BLaER1 (cell line): ENCODE results near the gene PYGO2.

Experiments used
- H3K27ac ChIP-seq: shearing (Covaris generic); formaldehyde crosslinking; 2 replicates; pipeline ENCODE4 v1.8.1; 2022
- H3K27me3 ChIP-seq: shearing (Covaris generic); formaldehyde crosslinking; 2 replicates; pipeline ENCODE4 v1.8.1; 2022
- H3K36me3 ChIP-seq: shearing (Covaris generic); formaldehyde crosslinking; 2 replicates; pipeline ENCODE4 v1.8.1; 2022
- H3K4me1 ChIP-seq: shearing (Covaris generic); formaldehyde crosslinking; 2 replicates; pipeline ENCODE4 v1.8.1; 2022
- H3K4me2 ChIP-seq: shearing (Covaris generic); formaldehyde crosslinking; 2 replicates; pipeline ENCODE4 v1.8.1; 2022
- H3K4me3 ChIP-seq: shearing (Covaris generic); formaldehyde crosslinking; 2 replicates; pipeline ENCODE4 v1.8.1; 2022
- H3K9ac ChIP-seq: shearing (Covaris generic); formaldehyde crosslinking; 2 replicates; pipeline ENCODE4 v1.8.1; 2022
- H3K9me3 ChIP-seq: shearing (Covaris generic); formaldehyde crosslinking; 2 replicates; pipeline ENCODE4 v1.8.1; 2022
- H4K20me1 ChIP-seq: shearing (Covaris generic); formaldehyde crosslinking; 2 replicates; pipeline ENCODE4 v1.8.1; 2022
- Cebpa-rat ChIP-seq: shearing (Covaris generic); IDR thresholded peaks from 2 replicates; pipeline ENCODE4 v1.8.1; 2022

The PYGO2 gene

GRCh38 chr1:154961207-154962155, at the start of gene PYGO2:
TSS of gene PYGO2 (minus strand) at chr1:154961782. CDS start at chr1:154961576, 206 bp downstream.
- Histone ChIP-seq H3K27ac (peak within 1 kb of the TSS; percentile 98), H3K4me3 (peak within 1 kb of the TSS; percentile 86), H3K4me2 (peak within 1 kb of the TSS; percentile 92), H3K27me3 (no peaks in the 10 kb centered on the region), H3K4me1 (peaks cover 65% of the 10 kb centered on the region), H3K36me3 (peaks cover 62% of the 10 kb centered on the region), H3K9ac (peak within 1 kb of the TSS; percentile 97), H3K9me3 (no peaks in the 10 kb centered on the region), H4K20me1 (peaks cover 9% of the 10 kb centered on the region; the same call in 1 of the 2 replicates)
- no peak for TF ChIP-seq Cebpa-rat

- peak overlapping the region; percentile 78 for H3K27ac ChIP-seq
- peak overlapping the region; percentile 65 for H3K9ac ChIP-seq
- peak overlapping the region; percentile 25; the same call in 1 of the 2 replicates for H3K4me3 ChIP-seq
- peaks cover 53% of the 10 kb centered on the region; the same call in 1 of the 2 replicates for H4K20me1 ChIP-seq
- H3K27me3 ChIP-seq, result no peaks in the 10 kb centered on the region
- peaks cover 99% of the 10 kb centered on the region for H3K4me1 ChIP-seq
- no peaks in the 10 kb centered on the region for H3K9me3 ChIP-seq
- peak overlapping the region; percentile 100 for H3K4me2 ChIP-seq
- no peak for TF ChIP-seq Cebpa-rat
- H3K36me3 ChIP-seq, result peaks cover 28% of the 10 kb centered on the region
Observed at GRCh38 chr1:155011004-155011416, 49.4 kb upstream of the PYGO2 start.

- H3K4me2 ChIP-seq, result peak overlapping the region; percentile 100
- peaks cover 99% of the 10 kb centered on the region for H3K4me1 ChIP-seq
- H3K36me3 ChIP-seq, result peaks cover 22% of the 10 kb centered on the region
- no peaks in the 10 kb centered on the region for H3K9me3 ChIP-seq
- no peak for TF ChIP-seq Cebpa-rat
- no peaks in the 10 kb centered on the region for H3K27me3 ChIP-seq
- peak overlapping the region; percentile 44 for H3K4me3 ChIP-seq
- H4K20me1 ChIP-seq, result peaks cover 46% of the 10 kb centered on the region; the same call in 1 of the 2 replicates
- peak overlapping the region; percentile 78 for H3K27ac ChIP-seq
- H3K9ac ChIP-seq, result peak overlapping the region; percentile 65
Observed at GRCh38 chr1:155010211-155010918, 48.8 kb upstream of the PYGO2 start.

DNA sequence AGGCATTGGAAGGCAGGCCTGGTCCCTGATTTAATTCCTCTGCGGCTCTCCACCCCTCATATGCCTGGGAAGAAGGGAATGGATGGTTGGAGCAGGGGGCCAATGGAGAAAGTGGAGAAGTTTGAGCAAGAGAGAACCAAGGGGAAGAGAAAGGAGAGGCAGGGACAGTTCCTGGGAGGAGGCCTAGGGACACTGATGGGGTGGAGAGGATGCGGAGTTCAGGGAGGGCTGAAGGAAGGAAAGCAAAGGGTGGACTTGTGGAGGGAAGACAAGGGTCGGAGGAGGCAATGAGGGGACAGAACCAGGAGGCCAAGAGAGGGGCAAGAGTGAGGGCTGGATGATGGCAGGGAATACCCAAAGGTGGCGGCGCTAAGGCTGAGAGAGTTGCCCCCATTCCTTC, 48.2 kb upstream of the PYGO2 start:
- Histone ChIP-seq H3K4me1 (peaks cover 99% of the 10 kb centered on the region), H3K27me3 (no peaks in the 10 kb centered on the region), H3K4me3 (peak overlapping the region; percentile 44), H3K36me3 (peaks cover 16% of the 10 kb centered on the region), H3K9me3 (no peaks in the 10 kb centered on the region), H3K9ac (peak overlapping the region; percentile 65; the same call in 1 of the 2 replicates), H3K27ac (peak overlapping the region; percentile 78), H4K20me1 (peaks cover 40% of the 10 kb centered on the region; the same call in 1 of the 2 replicates), H3K4me2 (peak overlapping the region; percentile 100)
- TF ChIP-seq Cebpa-rat, result no peak

DNA sequence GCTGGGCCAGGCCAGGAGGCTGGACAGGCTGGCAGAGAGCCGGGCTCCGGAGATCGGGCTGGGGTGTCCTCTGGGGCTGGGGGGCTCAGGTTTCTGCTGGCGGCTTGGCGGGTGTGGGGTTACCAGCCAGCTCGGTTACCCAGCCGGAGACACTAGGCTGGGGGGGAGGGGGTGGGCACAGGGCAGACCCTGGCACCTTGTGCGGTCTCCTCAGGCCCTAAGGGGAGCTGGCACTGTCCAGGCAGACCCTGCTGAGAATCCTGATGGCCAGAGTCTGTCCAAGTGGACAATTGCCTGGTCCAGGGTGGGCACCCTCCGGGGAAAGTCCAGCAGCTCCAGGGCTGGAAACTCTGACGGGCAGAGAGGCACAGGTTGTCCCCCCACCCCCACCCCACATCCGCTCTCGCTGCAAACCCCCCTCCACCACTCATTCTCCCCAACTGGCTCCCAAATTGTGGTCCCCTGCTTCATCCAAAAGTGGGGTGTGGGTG, 47.7 kb upstream of the PYGO2 start:
- H3K9me3 ChIP-seq, result no peaks in the 10 kb centered on the region
- H3K27me3 ChIP-seq, result no peaks in the 10 kb centered on the region
- H3K36me3 ChIP-seq, result peaks cover 11% of the 10 kb centered on the region
- H3K4me2 ChIP-seq, result peak overlapping the region; percentile 100
- TF ChIP-seq Cebpa-rat, result no peak
- peak overlapping the region; percentile 44; the same call in 1 of the 2 replicates for H3K4me3 ChIP-seq
- H3K27ac ChIP-seq, result peak overlapping the region; percentile 98
- peak overlapping the region; percentile 71; the same call in 1 of the 2 replicates for H3K9ac ChIP-seq
- peaks cover 35% of the 10 kb centered on the region; the same call in 1 of the 2 replicates for H4K20me1 ChIP-seq
- H3K4me1 ChIP-seq, result peaks cover 99% of the 10 kb centered on the region

GRCh38 chr1:155008015-155008941, 46.7 kb upstream of the PYGO2 start:
- peak overlapping the region; percentile 95; the same call in 1 of the 2 replicates for H3K4me3 ChIP-seq
- H4K20me1 ChIP-seq, result peaks cover 29% of the 10 kb centered on the region; the same call in 1 of the 2 replicates
- TF ChIP-seq Cebpa-rat, result no peak
- peak overlapping the region; percentile 98 for H3K27ac ChIP-seq
- peak overlapping the region; percentile 100 for H3K4me2 ChIP-seq
- peaks cover 92% of the 10 kb centered on the region for H3K4me1 ChIP-seq
- no peaks in the 10 kb centered on the region for H3K27me3 ChIP-seq
- H3K9ac ChIP-seq, result peak overlapping the region; percentile 71
- no peaks in the 10 kb centered on the region for H3K9me3 ChIP-seq
- peaks cover 5% of the 10 kb centered on the region for H3K36me3 ChIP-seq

DNA sequence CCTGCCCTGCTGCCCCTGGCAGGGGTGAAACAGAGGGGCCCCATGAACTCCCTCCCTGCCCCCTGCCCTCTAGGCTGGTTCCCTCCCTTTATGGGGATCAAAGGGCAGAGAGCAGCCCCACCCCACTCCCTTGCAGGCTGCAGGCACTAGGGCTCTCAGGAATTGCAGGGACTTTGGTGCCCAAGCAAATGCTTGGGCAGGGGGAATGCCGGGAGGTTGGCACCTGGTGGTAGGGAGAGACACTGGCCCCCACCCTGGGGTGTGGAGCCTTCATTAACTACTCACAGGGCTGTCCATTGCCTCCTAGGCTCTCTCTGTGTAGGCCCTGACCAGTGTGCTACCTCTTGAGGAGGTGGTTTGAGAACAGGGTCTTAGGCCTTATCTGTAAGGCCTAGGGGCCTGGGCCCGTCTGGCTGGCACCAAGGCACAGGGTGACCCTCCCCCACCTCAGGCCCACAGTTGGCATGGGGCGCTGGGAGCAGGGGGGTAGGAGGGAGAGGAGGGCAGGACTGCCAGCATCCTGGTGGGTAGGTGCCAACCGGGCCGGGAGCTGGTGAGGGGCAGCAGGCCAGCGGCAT, 45.8 kb upstream of the PYGO2 start:
- peaks cover 20% of the 10 kb centered on the region; the same call in 1 of the 2 replicates for H4K20me1 ChIP-seq
- H3K4me3 ChIP-seq, result peak overlapping the region; percentile 95; the same call in 1 of the 2 replicates
- H3K36me3 ChIP-seq, result peaks cover 5% of the 10 kb centered on the region; the same call in 1 of the 2 replicates
- H3K9me3 ChIP-seq, result no peaks in the 10 kb centered on the region
- peaks cover 82% of the 10 kb centered on the region for H3K4me1 ChIP-seq
- no peak for TF ChIP-seq Cebpa-rat
- no peaks in the 10 kb centered on the region for H3K27me3 ChIP-seq
- peak overlapping the region; percentile 71; the same call in 1 of the 2 replicates for H3K9ac ChIP-seq
- peak overlapping the region; percentile 98 for H3K27ac ChIP-seq
- H3K4me2 ChIP-seq, result peak overlapping the region; percentile 100

GRCh38 chr1:155006601-155007101, 45.1 kb upstream of the PYGO2 start:
- H3K4me2 ChIP-seq, result peak overlapping the region; percentile 100
- H3K4me3 ChIP-seq, result peak overlapping the region; percentile 95; the same call in 1 of the 2 replicates
- peaks cover 76% of the 10 kb centered on the region for H3K4me1 ChIP-seq
- peaks cover 16% of the 10 kb centered on the region; the same call in 1 of the 2 replicates for H4K20me1 ChIP-seq
- peak overlapping the region; percentile 98 for H3K27ac ChIP-seq
- H3K9me3 ChIP-seq, result no peaks in the 10 kb centered on the region
- H3K36me3 ChIP-seq, result peaks cover 5% of the 10 kb centered on the region; the same call in 1 of the 2 replicates
- H3K9ac ChIP-seq, result peak overlapping the region; percentile 87
- no peak for TF ChIP-seq Cebpa-rat
- no peaks in the 10 kb centered on the region for H3K27me3 ChIP-seq
